AG08395 (cell line): Measurements from ENCODE around the gene KRTAP9-9.
"Not testable (repeated sequence)": the region's sequence is repeated elsewhere in the genome, so short reads cannot be mapped to it uniquely, and the experiment has no call there.

Source experiments
- DNase-seq: peaks from one replicate; pipeline ENCODE4 v3.0.0; 2012; ENCODE audit warnings: mixed read lengths, low spot score

The KRTAP9-9 gene

GRCh38 chr17:41265078-41265477 is 9.9 kb downstream of the KRTAP9-9 start, which contains the start of gene KRTAP9-6:
Gene KRTAP9-6, plus strand, starts transcription at chr17:41265378. Its CDS starts 0 bp downstream, at chr17:41265378.
- DNase-seq, result peak; percentile 0

GRCh38 chr17:41267711-41268110 is 12.5 kb downstream of the KRTAP9-9 start:
- DNase-seq, result no peak

GRCh38 chr17:41271323-41271722 is 16.1 kb downstream of the KRTAP9-9 start:
- DNase-seq, result not testable (repeated sequence)

GRCh38 chr17:41271858-41272257 is 16.7 kb downstream of the KRTAP9-9 start:
- no peak for DNase-seq

GRCh38 chr17:41275648-41276190 is 20.5 kb downstream of the KRTAP9-9 start, which contains the start of gene KRTAP9-7:
Gene KRTAP9-7, plus strand, starts transcription at chr17:41275698. Its CDS starts 0 bp downstream, at chr17:41275698.
- not testable (repeated sequence) for DNase-seq

- DNase-seq, result peak; percentile 1
Observed at GRCh38 chr17:41278176-41278955, 23.2 kb downstream of the KRTAP9-9 start.

GRCh38 chr17:41284043-41284442 is 28.9 kb downstream of the KRTAP9-9 start:
- DNase-seq, result peak; percentile 41

- peak; percentile 3 for DNase-seq
Observed at GRCh38 chr17:41284546-41284945, 29.4 kb downstream of the KRTAP9-9 start.

- DNase-seq, result no peak
Observed at GRCh38 chr17:41287050-41287449, 31.9 kb downstream of the KRTAP9-9 start.

- DNase-seq, result no peak
Observed at GRCh38 chr17:41294016-41294415, 38.8 kb downstream of the KRTAP9-9 start.

- no peak for DNase-seq
Observed at GRCh38 chr17:41296846-41297245, 41.7 kb downstream of the KRTAP9-9 start.

GRCh38 chr17:41298458-41299135 is 43.4 kb downstream of the KRTAP9-9 start:
- no peak for DNase-seq

GRCh38 chr17:41301204-41301790 is 46.1 kb downstream of the KRTAP9-9 start:
- DNase-seq, result no peak

GRCh38 chr17:41301916-41302901 is 47.0 kb downstream of the KRTAP9-9 start, which contains the start of gene KRTAP29-1:
Gene KRTAP29-1, minus strand, starts transcription at chr17:41302851. Its CDS starts 0 bp downstream, at chr17:41302851.
- no peak for DNase-seq

GRCh38 chr17:41302981-41303380 is 47.8 kb downstream of the KRTAP9-9 start:
- no peak for DNase-seq

GRCh38 chr17:41304091-41304490 is 48.9 kb downstream of the KRTAP9-9 start:
- DNase-seq, result no peak
